HepG2 (cell line): Measurements from ENCODE around the gene TYMP. TPM values are rescaled to one million over a fixed set of nuclear protein-coding genes. Genes with fewer than 3 reads are reported as not detected.

ENCODE experiments used
- AHR ChIP-seq: IDR thresholded peaks from 2 replicates; pipeline ENCODE4 v1.6.1; 2018; ENCODE audit warnings: missing genetic modification reagents, missing compliant biosample characterization
- ARNT ChIP-seq: fragments of 450-650 bp; IDR thresholded peaks from 2 replicates; pipeline ENCODE4 v1.6.1; 2017
- MYNN ChIP-seq: sonication (generic); formaldehyde crosslinking; IDR thresholded peaks from 2 replicates; pipeline ENCODE4 v1.4.0; 2020; ENCODE audit warnings: mild to moderate bottlenecking, low read depth, missing genetic modification reagents
- PTBP1 ChIP-seq: fragments of 200-400 bp; formaldehyde crosslinking; IDR thresholded peaks from 2 replicates; pipeline ENCODE4 v1.6.1; 2018; ENCODE audit warnings: low read length, low read depth; ENCODE audit not compliant: poor library complexity, severe bottlenecking
- RARG ChIP-seq: sonication (generic); formaldehyde crosslinking; IDR thresholded peaks from 2 replicates; pipeline ENCODE4 v1.4.0; 2020; ENCODE audit warnings: low read depth, mild to moderate bottlenecking, missing genetic modification reagents
- SALL2 ChIP-seq: sonication (generic); formaldehyde crosslinking; IDR thresholded peaks from 2 replicates; pipeline ENCODE4 v1.8.1; 2023; ENCODE audit warnings: mild to moderate bottlenecking, missing genetic modification reagents, inconsistent platforms
- SP140L ChIP-seq: sonication (generic); formaldehyde crosslinking; IDR thresholded peaks from 2 replicates; pipeline ENCODE4 v1.4.0; 2020; ENCODE audit warnings: missing genetic modification reagents, borderline replicate concordance
- ZNF138 ChIP-seq: sonication (generic); formaldehyde crosslinking; IDR thresholded peaks from 2 replicates; pipeline ENCODE4 v1.5.0; 2020; ENCODE audit warnings: mild to moderate bottlenecking, low read depth, missing genetic modification reagents
- ZNF670 ChIP-seq: sonication (generic); formaldehyde crosslinking; IDR thresholded peaks from 2 replicates; pipeline ENCODE4 v1.8.0; 2022; ENCODE audit warnings: mild to moderate bottlenecking, missing genetic modification reagents, borderline replicate concordance
- ZNF678 ChIP-seq: sonication (generic); formaldehyde crosslinking; IDR thresholded peaks from 2 replicates; pipeline ENCODE4 v1.4.0; 2020; ENCODE audit warnings: mild to moderate bottlenecking, missing genetic modification reagents
- ZNF792 ChIP-seq: IDR thresholded peaks from 2 replicates; pipeline ENCODE4 v1.6.1; 2016
- ZSCAN25 ChIP-seq: sonication (generic); formaldehyde crosslinking; IDR thresholded peaks from 2 replicates; pipeline ENCODE4 v1.8.0; 2022; ENCODE audit warnings: mild to moderate bottlenecking, missing genetic modification reagents
- polyA plus RNA-seq, 8 experiments: library from polyadenylated mRNA; depleted of rRNA in 3 of 8; stranded (reverse) in 7 of 8; unstranded in 1 of 8; fragments of >200 nt; fragmentation: Illumina TruSeq in 4 of 8; extraction: Trizol in 4 of 8; gene quantifications; 2 replicates each; pipeline versions ENCODE4 v1.2.1 to v1.2.3, GENCODE V29; 2011 to 2016; ENCODE audit warnings: low read depth in 4 of 8, missing spikeins in 1 of 8, mixed read lengths in 1 of 8; ENCODE audit not compliant: insufficient read depth in 1 of 8
- total RNA-seq, 5 experiments: library from RNA; depleted of rRNA; stranded (reverse); fragments of >200 nt; fragmentation: Illumina TruSeq; extraction: Trizol; gene quantifications; 2 replicates each; pipeline ENCODE4 v1.2.3, GENCODE V29; 2016; ENCODE audit warnings: low read depth in 1 of 5
- TF ChIP-seq, protein P1 (sequence below): IDR thresholded peaks from 2 replicates; pipeline ENCODE4 v1.6.1; 2016; ENCODE audit warnings: mild to moderate bottlenecking
- TF ChIP-seq, protein P2 (sequence below): sonication (generic); formaldehyde crosslinking; IDR thresholded peaks from 2 replicates; pipeline ENCODE4 v1.5.0; 2020; ENCODE audit warnings: mild to moderate bottlenecking, missing genetic modification reagents, moderate library complexity
- TF ChIP-seq, protein P3 (sequence below): sonication (generic); formaldehyde crosslinking; IDR thresholded peaks from 2 replicates; pipeline ENCODE4 v1.4.0; 2020; ENCODE audit warnings: missing genetic modification reagents, borderline replicate concordance
- TF ChIP-seq, protein P4 (sequence below): IDR thresholded peaks from 2 replicates; pipeline ENCODE4 v1.6.1; 2012; ENCODE audit warnings: low read length, improper control_type of control experiment
- TF ChIP-seq, protein P5 (sequence below): sonication (generic); formaldehyde crosslinking; conservative IDR thresholded peaks from 2 replicates; pipeline ENCODE4 v1.4.0; 2020; ENCODE audit warnings: missing genetic modification reagents
- TF ChIP-seq, protein P6 (sequence below): sonication (generic); formaldehyde crosslinking; IDR thresholded peaks from 2 replicates; pipeline ENCODE4 v1.9.0; 2021; ENCODE audit warnings: missing genetic modification reagents, mild to moderate bottlenecking, borderline replicate concordance

Gene TYMP
- total and polyA plus RNA-seq, 2 of the 13 experiments (the other 11 are each of a cell fraction or from before 2014, with no cell fraction given): 3.9 to 4.3 TPM

DNA sequence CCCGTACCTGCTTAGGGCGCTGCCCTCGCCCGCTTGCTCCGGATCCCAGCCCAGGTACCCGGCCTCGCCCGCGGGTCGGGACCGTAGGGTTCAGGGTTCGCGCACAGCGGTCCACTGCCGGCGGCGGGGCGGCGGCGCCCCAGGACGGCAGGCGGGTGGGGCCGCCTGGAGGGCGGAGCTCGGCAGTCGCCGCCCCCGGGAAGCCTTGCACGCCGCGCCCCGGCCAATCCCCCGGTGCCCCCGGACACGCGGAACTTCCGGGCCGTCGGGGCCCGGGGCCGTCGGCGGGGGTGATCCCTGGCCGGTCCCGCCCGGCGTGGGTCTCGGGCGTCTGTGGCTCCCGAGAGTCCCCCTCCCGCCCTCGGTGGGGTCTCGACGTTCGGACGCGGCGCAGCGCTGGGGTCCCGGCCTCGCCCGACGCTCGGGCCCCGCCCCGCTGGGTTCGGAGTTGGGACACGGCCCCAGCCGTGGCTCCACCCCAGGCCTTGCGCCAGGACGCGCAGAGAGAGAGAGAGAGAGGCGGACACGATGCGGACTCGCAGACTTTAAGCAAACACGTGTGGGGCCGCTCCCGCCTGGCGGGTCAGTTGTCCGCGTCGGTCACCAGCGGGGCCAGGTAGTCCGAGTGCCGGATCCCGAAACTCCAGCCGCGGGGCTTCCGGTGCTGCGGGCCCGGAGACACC lies at the start of gene TYMP (continued):
- TF ChIP-seq SP140L (peak; percentile 46; the same call in 1 of the 2 replicates), RARG (CRISPR knock-in tag) (no peak), ZNF138 (peak; percentile 45; the same call in 1 of the 2 replicates), ZNF670 (CRISPR knock-in tag) (no peak; the same call in 1 of the 2 replicates), MYNN (CRISPR knock-in tag) (no peak), ARNT (no peak), ZNF678 (CRISPR knock-in tag) (peak; percentile 72; the same call in 1 of the 2 replicates), PTBP1 (no peak), SALL2 (CRISPR knock-in tag) (peak; percentile 63), AHR (CRISPR knock-in tag) (no peak), ZSCAN25 (CRISPR knock-in tag) (0 out of 2 replicates have a peak, but pooled peaks have one; percentile 1), ZNF792 (CRISPR knock-in tag) (peak; percentile 32; the same call in 1 of the 2 replicates)
- TF ChIP-seq, protein P1, sequence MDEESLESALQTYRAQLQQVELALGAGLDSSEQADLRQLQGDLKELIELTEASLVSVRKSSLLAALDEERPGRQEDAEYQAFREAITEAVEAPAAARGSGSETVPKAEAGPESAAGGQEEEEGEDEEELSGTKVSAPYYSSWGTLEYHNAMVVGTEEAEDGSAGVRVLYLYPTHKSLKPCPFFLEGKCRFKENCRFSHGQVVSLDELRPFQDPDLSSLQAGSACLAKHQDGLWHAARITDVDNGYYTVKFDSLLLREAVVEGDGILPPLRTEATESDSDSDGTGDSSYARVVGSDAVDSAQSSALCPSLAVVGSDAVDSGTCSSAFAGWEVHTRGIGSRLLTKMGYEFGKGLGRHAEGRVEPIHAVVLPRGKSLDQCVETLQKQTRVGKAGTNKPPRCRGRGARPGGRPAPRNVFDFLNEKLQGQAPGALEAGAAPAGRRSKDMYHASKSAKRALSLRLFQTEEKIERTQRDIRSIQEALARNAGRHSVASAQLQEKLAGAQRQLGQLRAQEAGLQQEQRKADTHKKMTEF (CRISPR knock-in tag): peak; percentile 37; the same call in 1 of the 2 replicates
- TF ChIP-seq, protein P2, sequence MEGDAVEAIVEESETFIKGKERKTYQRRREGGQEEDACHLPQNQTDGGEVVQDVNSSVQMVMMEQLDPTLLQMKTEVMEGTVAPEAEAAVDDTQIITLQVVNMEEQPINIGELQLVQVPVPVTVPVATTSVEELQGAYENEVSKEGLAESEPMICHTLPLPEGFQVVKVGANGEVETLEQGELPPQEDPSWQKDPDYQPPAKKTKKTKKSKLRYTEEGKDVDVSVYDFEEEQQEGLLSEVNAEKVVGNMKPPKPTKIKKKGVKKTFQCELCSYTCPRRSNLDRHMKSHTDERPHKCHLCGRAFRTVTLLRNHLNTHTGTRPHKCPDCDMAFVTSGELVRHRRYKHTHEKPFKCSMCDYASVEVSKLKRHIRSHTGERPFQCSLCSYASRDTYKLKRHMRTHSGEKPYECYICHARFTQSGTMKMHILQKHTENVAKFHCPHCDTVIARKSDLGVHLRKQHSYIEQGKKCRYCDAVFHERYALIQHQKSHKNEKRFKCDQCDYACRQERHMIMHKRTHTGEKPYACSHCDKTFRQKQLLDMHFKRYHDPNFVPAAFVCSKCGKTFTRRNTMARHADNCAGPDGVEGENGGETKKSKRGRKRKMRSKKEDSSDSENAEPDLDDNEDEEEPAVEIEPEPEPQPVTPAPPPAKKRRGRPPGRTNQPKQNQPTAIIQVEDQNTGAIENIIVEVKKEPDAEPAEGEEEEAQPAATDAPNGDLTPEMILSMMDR (CRISPR knock-in tag): peak; percentile 12; the same call in 1 of the 2 replicates
- TF ChIP-seq, protein P3, sequence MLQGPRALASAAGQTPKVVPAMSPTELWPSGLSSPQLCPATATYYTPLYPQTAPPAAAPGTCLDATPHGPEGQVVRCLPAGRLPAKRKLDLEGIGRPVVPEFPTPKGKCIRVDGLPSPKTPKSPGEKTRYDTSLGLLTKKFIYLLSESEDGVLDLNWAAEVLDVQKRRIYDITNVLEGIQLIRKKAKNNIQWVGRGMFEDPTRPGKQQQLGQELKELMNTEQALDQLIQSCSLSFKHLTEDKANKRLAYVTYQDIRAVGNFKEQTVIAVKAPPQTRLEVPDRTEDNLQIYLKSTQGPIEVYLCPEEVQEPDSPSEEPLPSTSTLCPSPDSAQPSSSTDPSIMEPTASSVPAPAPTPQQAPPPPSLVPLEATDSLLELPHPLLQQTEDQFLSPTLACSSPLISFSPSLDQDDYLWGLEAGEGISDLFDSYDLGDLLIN (CRISPR knock-in tag): peak; percentile 95
- TF ChIP-seq, protein P4, sequence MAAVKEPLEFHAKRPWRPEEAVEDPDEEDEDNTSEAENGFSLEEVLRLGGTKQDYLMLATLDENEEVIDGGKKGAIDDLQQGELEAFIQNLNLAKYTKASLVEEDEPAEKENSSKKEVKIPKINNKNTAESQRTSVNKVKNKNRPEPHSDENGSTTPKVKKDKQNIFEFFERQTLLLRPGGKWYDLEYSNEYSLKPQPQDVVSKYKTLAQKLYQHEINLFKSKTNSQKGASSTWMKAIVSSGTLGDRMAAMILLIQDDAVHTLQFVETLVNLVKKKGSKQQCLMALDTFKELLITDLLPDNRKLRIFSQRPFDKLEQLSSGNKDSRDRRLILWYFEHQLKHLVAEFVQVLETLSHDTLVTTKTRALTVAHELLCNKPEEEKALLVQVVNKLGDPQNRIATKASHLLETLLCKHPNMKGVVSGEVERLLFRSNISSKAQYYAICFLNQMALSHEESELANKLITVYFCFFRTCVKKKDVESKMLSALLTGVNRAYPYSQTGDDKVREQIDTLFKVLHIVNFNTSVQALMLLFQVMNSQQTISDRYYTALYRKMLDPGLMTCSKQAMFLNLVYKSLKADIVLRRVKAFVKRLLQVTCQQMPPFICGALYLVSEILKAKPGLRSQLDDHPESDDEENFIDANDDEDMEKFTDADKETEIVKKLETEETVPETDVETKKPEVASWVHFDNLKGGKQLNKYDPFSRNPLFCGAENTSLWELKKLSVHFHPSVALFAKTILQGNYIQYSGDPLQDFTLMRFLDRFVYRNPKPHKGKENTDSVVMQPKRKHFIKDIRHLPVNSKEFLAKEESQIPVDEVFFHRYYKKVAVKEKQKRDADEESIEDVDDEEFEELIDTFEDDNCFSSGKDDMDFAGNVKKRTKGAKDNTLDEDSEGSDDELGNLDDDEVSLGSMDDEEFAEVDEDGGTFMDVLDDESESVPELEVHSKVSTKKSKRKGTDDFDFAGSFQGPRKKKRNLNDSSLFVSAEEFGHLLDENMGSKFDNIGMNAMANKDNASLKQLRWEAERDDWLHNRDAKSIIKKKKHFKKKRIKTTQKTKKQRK: no peak
- TF ChIP-seq, protein P5, sequence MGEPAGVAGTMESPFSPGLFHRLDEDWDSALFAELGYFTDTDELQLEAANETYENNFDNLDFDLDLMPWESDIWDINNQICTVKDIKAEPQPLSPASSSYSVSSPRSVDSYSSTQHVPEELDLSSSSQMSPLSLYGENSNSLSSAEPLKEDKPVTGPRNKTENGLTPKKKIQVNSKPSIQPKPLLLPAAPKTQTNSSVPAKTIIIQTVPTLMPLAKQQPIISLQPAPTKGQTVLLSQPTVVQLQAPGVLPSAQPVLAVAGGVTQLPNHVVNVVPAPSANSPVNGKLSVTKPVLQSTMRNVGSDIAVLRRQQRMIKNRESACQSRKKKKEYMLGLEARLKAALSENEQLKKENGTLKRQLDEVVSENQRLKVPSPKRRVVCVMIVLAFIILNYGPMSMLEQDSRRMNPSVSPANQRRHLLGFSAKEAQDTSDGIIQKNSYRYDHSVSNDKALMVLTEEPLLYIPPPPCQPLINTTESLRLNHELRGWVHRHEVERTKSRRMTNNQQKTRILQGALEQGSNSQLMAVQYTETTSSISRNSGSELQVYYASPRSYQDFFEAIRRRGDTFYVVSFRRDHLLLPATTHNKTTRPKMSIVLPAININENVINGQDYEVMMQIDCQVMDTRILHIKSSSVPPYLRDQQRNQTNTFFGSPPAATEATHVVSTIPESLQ (CRISPR knock-in tag): 0 out of 2 replicates have a peak, but pooled peaks have one; percentile 26
- TF ChIP-seq, protein P6, sequence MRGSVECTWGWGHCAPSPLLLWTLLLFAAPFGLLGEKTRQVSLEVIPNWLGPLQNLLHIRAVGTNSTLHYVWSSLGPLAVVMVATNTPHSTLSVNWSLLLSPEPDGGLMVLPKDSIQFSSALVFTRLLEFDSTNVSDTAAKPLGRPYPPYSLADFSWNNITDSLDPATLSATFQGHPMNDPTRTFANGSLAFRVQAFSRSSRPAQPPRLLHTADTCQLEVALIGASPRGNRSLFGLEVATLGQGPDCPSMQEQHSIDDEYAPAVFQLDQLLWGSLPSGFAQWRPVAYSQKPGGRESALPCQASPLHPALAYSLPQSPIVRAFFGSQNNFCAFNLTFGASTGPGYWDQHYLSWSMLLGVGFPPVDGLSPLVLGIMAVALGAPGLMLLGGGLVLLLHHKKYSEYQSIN (CRISPR knock-in tag): no peak
